Vagina (tissue), 2 donors: ENCODE measurements around the gene EBF4. TPM values are rescaled to one million over a fixed set of nuclear protein-coding genes. Genes with fewer than 3 reads are reported as not detected.

Experiments
- DNase-seq, 2 donors: peaks; one replicate each; pipeline ENCODE4 v3.0.0-alpha.2; 2017; ENCODE audit errors: extremely low spot score in 2 of 2
- H3K27ac ChIP-seq: fragments of 200-600 bp; sonication (generic); one replicate; pipeline ENCODE4 v1.5.1; 2019
- H3K27me3 ChIP-seq: fragments of 200-600 bp; sonication (generic); one replicate; pipeline ENCODE4 v1.5.1; 2019
- H3K36me3 ChIP-seq, 2 donors: fragments of 200-600 bp; sonication (generic); one replicate each; pipeline ENCODE4 v1.5.1; 2017 to 2019
- H3K4me1 ChIP-seq: fragments of 200-600 bp; sonication (generic); one replicate; pipeline ENCODE4 v1.5.1; 2019
- H3K4me3 ChIP-seq, 2 donors: fragments of 200-600 bp; sonication (generic); 1 replicate in 1 of 2; 2 replicates in 1 of 2; pipeline ENCODE4 v1.5.1; 2016 to 2019
- H3K9me3 ChIP-seq: fragments of 200-600 bp; sonication (generic); one replicate; pipeline ENCODE4 v1.5.1; 2019
- POLR2A ChIP-seq, 2 donors: fragments of 450-650 bp; IDR thresholded peaks; one replicate each; pipeline ENCODE4 v1.6.1; 2017; ENCODE audit warnings: antibody characterized with exemption in 2 of 2, mild to moderate bottlenecking in 2 of 2, moderate library complexity in 2 of 2
- POLR2AphosphoS5 ChIP-seq, 2 donors: sonication (generic); formaldehyde crosslinking; IDR thresholded peaks; one replicate each; pipeline ENCODE4 v1.9.0; 2017; ENCODE audit warnings: antibody characterized with exemption in 2 of 2, mild to moderate bottlenecking in 2 of 2, low read depth in 1 of 2; ENCODE audit not compliant: insufficient read depth in 1 of 2
- intact Hi-C: fragments of 100-400 bp; cut with DNase I; formaldehyde crosslinking; loops from one replicate; pipeline ENCODE4 v1.15.1; 2023
- total RNA-seq: library from RNA; depleted of rRNA; stranded (reverse); fragments of >200 nt; gene quantifications from one replicate; pipeline ENCODE4 v1.2.3, GENCODE V29; 2016
- TF ChIP-seq, protein P1 (sequence below), 3 experiments: fragments of 450-650 bp in 2 of 3; fragments of 200-600 bp in 1 of 3; sonication (generic) in 1 of 3; IDR thresholded peaks; one replicate each; pipeline ENCODE4 v1.5.1; 2017 to 2019; ENCODE audit warnings: antibody characterized with exemption in 3 of 3, mild to moderate bottlenecking in 2 of 3, moderate library complexity in 2 of 3

EBF4 gene
- total RNA-seq, 1 donor from 2014 or later, result 23.1 TPM

DNA sequence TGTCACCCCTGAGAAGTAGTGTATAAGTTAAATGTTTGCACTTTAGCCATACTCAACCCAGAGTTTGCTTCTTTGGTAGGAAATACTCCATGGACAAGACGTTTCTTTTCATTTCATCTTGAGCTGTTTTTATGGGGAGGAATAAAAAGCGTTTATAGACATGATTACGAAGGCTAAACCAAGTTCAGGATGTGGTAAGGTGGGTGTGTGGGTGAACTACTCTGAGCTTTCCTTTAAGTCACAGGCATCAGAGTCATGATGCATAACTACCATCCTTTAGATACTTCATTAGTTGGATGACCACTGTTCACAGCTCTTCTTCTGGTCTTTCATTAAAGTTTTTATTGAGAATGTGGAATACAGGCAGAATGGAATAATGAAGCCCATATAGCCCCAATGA lies 48.9 kb downstream of the EBF4 start:
- H3K36me3 ChIP-seq, result no peaks in the 10 kb centered on the region
- no peak for TF ChIP-seq POLR2AphosphoS5 (IDR thresholded peaks at IDR 0.05; ENCODE audit: insufficient read depth in 1 of 2, low read depth in 1 of 2)
- no peak for TF ChIP-seq POLR2A (IDR thresholded peaks at IDR 0.05)
- TF ChIP-seq, protein P1, sequence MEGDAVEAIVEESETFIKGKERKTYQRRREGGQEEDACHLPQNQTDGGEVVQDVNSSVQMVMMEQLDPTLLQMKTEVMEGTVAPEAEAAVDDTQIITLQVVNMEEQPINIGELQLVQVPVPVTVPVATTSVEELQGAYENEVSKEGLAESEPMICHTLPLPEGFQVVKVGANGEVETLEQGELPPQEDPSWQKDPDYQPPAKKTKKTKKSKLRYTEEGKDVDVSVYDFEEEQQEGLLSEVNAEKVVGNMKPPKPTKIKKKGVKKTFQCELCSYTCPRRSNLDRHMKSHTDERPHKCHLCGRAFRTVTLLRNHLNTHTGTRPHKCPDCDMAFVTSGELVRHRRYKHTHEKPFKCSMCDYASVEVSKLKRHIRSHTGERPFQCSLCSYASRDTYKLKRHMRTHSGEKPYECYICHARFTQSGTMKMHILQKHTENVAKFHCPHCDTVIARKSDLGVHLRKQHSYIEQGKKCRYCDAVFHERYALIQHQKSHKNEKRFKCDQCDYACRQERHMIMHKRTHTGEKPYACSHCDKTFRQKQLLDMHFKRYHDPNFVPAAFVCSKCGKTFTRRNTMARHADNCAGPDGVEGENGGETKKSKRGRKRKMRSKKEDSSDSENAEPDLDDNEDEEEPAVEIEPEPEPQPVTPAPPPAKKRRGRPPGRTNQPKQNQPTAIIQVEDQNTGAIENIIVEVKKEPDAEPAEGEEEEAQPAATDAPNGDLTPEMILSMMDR (IDR thresholded peaks at IDR 0.05), result no peak
- no peaks in the 10 kb centered on the region for H3K9me3 ChIP-seq
- no peak overlapping the region for H3K4me3 ChIP-seq
- no peaks in the 10 kb centered on the region for H3K4me1 ChIP-seq
- no peak for DNase-seq
- H3K27me3 ChIP-seq, result no peaks in the 10 kb centered on the region
- H3K27ac ChIP-seq, result no peak overlapping the region
- intact Hi-C loops, result no loop called here

DNA sequence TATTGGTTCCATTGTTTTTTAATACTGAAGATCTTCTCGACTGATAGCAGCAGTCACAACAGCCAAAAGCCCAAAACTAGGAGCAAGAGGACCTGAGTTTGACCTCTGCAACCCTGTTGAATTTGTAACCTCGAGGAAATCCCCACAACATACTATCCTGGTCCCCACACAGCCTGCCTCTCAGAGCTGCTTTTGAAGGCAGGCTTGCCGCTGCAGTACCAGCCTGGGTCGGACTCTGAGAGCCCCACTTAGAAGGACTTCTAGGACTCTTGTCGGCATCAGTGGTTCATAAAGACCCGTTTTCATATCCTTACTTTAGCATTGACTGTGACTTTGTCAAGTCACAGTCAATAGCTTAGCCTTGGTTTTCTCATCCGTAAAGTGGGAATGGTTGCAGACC lies 49.3 kb downstream of the EBF4 start:
- H3K27me3 ChIP-seq, result no peaks in the 10 kb centered on the region
- no peaks in the 10 kb centered on the region for H3K36me3 ChIP-seq
- TF ChIP-seq POLR2AphosphoS5 (IDR thresholded peaks at IDR 0.05; ENCODE audit: insufficient read depth in 1 of 2, low read depth in 1 of 2) (no peak), POLR2A (IDR thresholded peaks at IDR 0.05) (no peak)
- TF ChIP-seq, protein P1 (IDR thresholded peaks at IDR 0.05), result no peak

DNA sequence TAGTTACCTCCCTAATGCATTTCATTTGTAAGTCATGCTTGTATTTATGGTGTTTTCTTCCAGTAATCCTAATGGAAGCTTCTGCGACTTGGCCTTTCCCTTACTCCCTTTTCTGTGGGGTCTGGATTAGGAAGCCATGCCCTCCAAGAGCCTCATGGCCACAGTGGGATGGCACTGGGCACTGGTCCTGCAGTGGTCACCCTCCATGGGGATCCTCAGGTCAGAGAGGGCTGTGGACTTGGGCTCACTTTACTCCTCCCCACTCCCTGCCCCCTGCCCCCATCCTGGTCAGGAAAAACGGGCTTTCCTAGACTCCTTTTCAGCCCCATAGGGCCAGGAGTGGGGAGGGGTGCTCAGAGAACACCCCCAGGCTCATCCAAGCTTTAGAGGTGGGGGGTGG lies 49.9 kb downstream of the EBF4 start:
- intact Hi-C loops, result no loop called here
- Histone ChIP-seq H3K9me3 (no peaks in the 10 kb centered on the region), H3K27me3 (no peaks in the 10 kb centered on the region), H3K4me3 (no peak overlapping the region), H3K4me1 (no peaks in the 10 kb centered on the region), H3K36me3 (no peaks in the 10 kb centered on the region), H3K27ac (no peak overlapping the region)
- TF ChIP-seq POLR2AphosphoS5 (IDR thresholded peaks at IDR 0.05; ENCODE audit: insufficient read depth in 1 of 2, low read depth in 1 of 2) (no peak), POLR2A (IDR thresholded peaks at IDR 0.05) (no peak)
- TF ChIP-seq, protein P1 (IDR thresholded peaks at IDR 0.05), result no peak
- DNase-seq, result peak in 1 of 2 donors; percentile 74

More for the DNA sequence above, 49.3 kb downstream of the EBF4 start:
- Histone ChIP-seq H3K4me3 (no peak overlapping the region), H3K9me3 (no peaks in the 10 kb centered on the region), H3K27ac (no peak overlapping the region), H3K4me1 (no peaks in the 10 kb centered on the region)
- intact Hi-C loops, result no loop called here
- DNase-seq, result no peak

DNA sequence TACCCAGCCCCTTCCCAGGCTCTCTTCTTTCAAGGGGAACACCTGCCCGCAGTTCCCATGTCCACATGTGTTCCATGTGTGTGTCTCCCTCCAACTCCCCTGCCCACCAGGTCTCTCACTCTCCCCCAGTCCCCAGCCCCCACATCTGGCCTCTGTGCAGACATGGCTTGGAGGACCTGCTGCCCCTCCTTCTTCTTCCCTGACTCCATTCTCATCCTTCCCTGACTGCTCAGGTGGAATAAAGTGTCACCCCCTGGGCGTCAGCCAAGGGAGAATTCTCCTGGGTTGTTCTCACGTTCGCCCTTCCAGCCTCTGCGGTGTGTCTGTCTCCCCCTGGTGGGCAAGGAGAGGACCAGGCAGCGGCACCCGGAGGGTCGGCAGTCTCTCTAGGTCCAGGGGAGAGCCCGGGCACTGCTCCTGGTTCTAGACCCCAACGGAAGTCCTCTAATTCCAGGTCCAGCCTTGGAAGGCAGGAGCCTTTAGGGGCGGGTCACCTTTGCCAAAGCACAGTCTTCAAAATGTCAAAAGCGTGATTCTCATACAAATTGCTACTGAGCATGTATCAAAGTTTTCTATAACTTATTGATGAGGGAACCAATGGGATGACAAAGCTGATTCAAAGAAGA lies 50.5 kb downstream of the EBF4 start:
- Histone ChIP-seq H3K36me3 (no peaks in the 10 kb centered on the region), H3K27ac (no peak overlapping the region), H3K27me3 (no peaks in the 10 kb centered on the region), H3K4me3 (no peak overlapping the region), H3K9me3 (no peaks in the 10 kb centered on the region), H3K4me1 (no peaks in the 10 kb centered on the region)
- DNase-seq, result peak; percentile 71 to 79
- TF ChIP-seq, protein P1 (IDR thresholded peaks at IDR 0.05), result peak in 2 of 3 experiments; percentile 33 to 54
- TF ChIP-seq POLR2AphosphoS5 (IDR thresholded peaks at IDR 0.05; ENCODE audit: insufficient read depth in 1 of 2, low read depth in 1 of 2) (no peak), POLR2A (IDR thresholded peaks at IDR 0.05) (no peak)
- intact Hi-C loops, result no loop called here

DNA sequence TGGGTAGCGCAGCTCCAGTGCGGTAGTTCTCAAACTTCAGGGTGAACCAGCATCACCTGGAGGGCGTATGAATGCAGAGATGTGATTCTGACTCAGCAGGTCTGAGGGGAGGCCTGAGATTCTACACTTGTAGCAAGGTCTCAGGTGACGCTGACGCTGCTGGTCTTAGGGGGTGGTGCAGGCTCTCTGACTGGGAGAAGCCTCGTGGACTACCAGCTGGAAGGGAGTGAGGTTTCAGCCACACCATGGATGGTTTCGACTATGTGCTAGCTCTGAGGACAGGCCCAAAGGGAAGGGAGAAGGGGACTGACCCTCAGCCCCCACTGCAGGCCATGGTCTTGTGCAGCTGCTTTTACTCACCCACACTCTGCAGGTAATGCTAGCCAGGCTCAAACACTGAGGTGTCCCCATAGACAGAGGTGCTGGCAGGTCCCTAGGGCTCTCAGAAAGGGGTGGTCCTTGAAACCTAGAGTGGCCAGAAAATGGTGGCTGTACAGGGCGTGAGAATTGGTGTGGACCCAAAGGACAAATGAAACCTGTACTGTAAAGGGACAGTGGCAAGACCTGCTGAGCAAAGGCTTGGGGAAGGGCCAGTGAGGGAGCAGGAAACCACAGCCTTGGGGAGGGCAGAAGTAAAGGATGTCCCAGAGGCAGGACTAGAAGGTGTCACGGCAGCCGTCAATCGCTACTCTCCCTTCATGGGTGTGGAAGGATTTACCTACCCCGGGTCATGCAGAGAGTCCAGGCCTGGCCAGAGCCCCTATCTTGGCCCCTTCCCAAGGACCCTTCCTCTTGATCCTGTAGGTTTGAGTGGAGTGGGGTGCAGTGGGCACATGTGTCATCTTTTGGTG lies 52.7 kb downstream of the EBF4 start:
- TF ChIP-seq POLR2AphosphoS5 (IDR thresholded peaks at IDR 0.05; ENCODE audit: insufficient read depth in 1 of 2, low read depth in 1 of 2), result no peak
- TF ChIP-seq, protein P1 (IDR thresholded peaks at IDR 0.05), result no peak
- no peak for TF ChIP-seq POLR2A (IDR thresholded peaks at IDR 0.05)
- Histone ChIP-seq H3K4me3 (no peak overlapping the region), H3K27me3 (no peaks in the 10 kb centered on the region), H3K27ac (no peak overlapping the region), H3K4me1 (peaks cover 2% of the 10 kb centered on the region), H3K36me3 (no peaks in the 10 kb centered on the region), H3K9me3 (no peaks in the 10 kb centered on the region)
- peak; percentile 80 to 81 for DNase-seq
- intact Hi-C loops, result no loop called here
